GM12878 (cell line): ENCODE measurements around the gene INAFM1. TPM values are rescaled to one million over a fixed set of nuclear protein-coding genes. Genes with fewer than 3 reads are reported as not detected.

Source experiments
- BACH1 ChIP-seq: fragments of 450-650 bp; IDR thresholded peaks from 2 replicates; pipeline ENCODE4 v1.6.1; 2017; ENCODE audit warnings: mild to moderate bottlenecking, borderline replicate concordance
- CHD4 ChIP-seq: fragments of 200-600 bp; sonication (generic); IDR thresholded peaks from 2 replicates; pipeline ENCODE4 v1.6.1; 2016; ENCODE audit warnings: mild to moderate bottlenecking
- CREM ChIP-seq: IDR thresholded peaks from 2 replicates; pipeline ENCODE4 v1.6.1; 2014; ENCODE audit warnings: antibody characterized with exemption, low read depth
- IKZF2 ChIP-seq, 2 experiments: fragments of 450-650 bp; IDR thresholded peaks; 2 replicates each; pipeline ENCODE4 v1.6.1; 2017; ENCODE audit warnings: mild to moderate bottlenecking in 2 of 2, moderate library complexity in 2 of 2
- IRF4 ChIP-seq: IDR thresholded peaks from 2 replicates; pipeline ENCODE4 v1.6.1; 2011; ENCODE audit warnings: low read depth, low read length
- IRF5 ChIP-seq: fragments of 450-650 bp; IDR thresholded peaks from 2 replicates; pipeline ENCODE4 v1.6.1; 2017; ENCODE audit warnings: borderline replicate concordance
- KLF5 ChIP-seq: fragments of 450-650 bp; IDR thresholded peaks from 2 replicates; pipeline ENCODE4 v1.6.1; 2014; ENCODE audit warnings: mild to moderate bottlenecking; ENCODE audit not compliant: partially characterized antibody
- MTA2 ChIP-seq: fragments of 450-650 bp; IDR thresholded peaks from 2 replicates; pipeline ENCODE4 v1.6.1; 2016; ENCODE audit warnings: low read depth, mild to moderate bottlenecking, moderate library complexity
- NBN ChIP-seq: fragments of 450-650 bp; IDR thresholded peaks from 2 replicates; pipeline ENCODE4 v1.6.1; 2016
- NFIC ChIP-seq: IDR thresholded peaks from 2 replicates; pipeline ENCODE4 v1.6.1; 2012; ENCODE audit warnings: low read depth, mild to moderate bottlenecking, inconsistent platforms, low read length, moderate library complexity
- NR2F1 ChIP-seq: fragments of 450-650 bp; conservative IDR thresholded peaks from 2 replicates; pipeline ENCODE4 v1.6.1; 2017; ENCODE audit warnings: mild to moderate bottlenecking
- POU2F2 ChIP-seq: IDR thresholded peaks from 3 replicates; pipeline ENCODE4 v1.6.1; 2011; ENCODE audit warnings: low read depth, mild to moderate bottlenecking, low read length, borderline replicate concordance
- RAD51 ChIP-seq: fragments of 450-650 bp; IDR thresholded peaks from 2 replicates; pipeline ENCODE4 v1.6.1; 2016; ENCODE audit warnings: moderate library complexity, mild to moderate bottlenecking, inconsistent platforms
- polyA plus RNA-seq, 11 experiments: library from polyadenylated mRNA; depleted of rRNA in 4 of 11; unstranded in 6 of 11; stranded (reverse) in 5 of 11; fragments of >200 nt; fragmentation: Nextera tagmentation in 4 of 11; fragmentation: Illumina TruSeq in 1 of 11; extraction: Ambion mirVana in 4 of 11; extraction: Trizol in 1 of 11; gene quantifications; 1 replicate in 1 of 11; 2 replicates in 10 of 11; pipeline versions ENCODE4 v1.2.1 to v1.2.3, GENCODE V29; 2011 to 2016; ENCODE audit warnings: inconsistent platforms in 2 of 11, missing spikeins in 2 of 11, low read depth in 1 of 11
- total RNA-seq, 4 experiments: library from RNA; depleted of rRNA in 3 of 4; stranded (reverse); fragments of >200 nt in 3 of 4; fragmentation: Illumina TruSeq in 1 of 4; extraction: Trizol in 1 of 4; gene quantifications; 2 replicates each; pipeline versions ENCODE4 v1.2.1 to v1.2.3, GENCODE V29; 2013 to 2021
- TF ChIP-seq, protein P1 (sequence below): fragments of 450-650 bp; IDR thresholded peaks from 2 replicates; pipeline ENCODE4 v1.6.1; 2017; ENCODE audit warnings: mild to moderate bottlenecking

The INAFM1 gene
- total and polyA plus RNA-seq, 10 of the 15 experiments (the other 5 are each of a cell fraction or from before 2014, with no cell fraction given) = 0.57 to 6.8 (median 1.1) TPM; not detected in 1

GRCh38 chr19:47261946-47262793, 12.5 kb upstream of the INAFM1 start (continued):
- TF ChIP-seq CHD4 (0 out of 2 replicates have a peak, but pooled peaks have one; percentile 42), NR2F1 (peak; percentile 93), MTA2 (peak; percentile 69), POU2F2 (peak; percentile 48; the same call in 1 of the 3 replicates), IRF4 (peak; percentile 42; the same call in 1 of the 2 replicates), IKZF2 (IDR thresholded peaks at IDR 0.05) (peak; percentile 89 to 92), IRF5 (peak; percentile 56; the same call in 1 of the 2 replicates), RAD51 (peak; percentile 54; the same call in 1 of the 2 replicates), NBN (peak; percentile 92), BACH1 (peak; percentile 72), CREM (peak; percentile 77; the same call in 1 of the 2 replicates), NFIC (peak; percentile 77), KLF5 (peak; percentile 67)
- TF ChIP-seq, protein P1, sequence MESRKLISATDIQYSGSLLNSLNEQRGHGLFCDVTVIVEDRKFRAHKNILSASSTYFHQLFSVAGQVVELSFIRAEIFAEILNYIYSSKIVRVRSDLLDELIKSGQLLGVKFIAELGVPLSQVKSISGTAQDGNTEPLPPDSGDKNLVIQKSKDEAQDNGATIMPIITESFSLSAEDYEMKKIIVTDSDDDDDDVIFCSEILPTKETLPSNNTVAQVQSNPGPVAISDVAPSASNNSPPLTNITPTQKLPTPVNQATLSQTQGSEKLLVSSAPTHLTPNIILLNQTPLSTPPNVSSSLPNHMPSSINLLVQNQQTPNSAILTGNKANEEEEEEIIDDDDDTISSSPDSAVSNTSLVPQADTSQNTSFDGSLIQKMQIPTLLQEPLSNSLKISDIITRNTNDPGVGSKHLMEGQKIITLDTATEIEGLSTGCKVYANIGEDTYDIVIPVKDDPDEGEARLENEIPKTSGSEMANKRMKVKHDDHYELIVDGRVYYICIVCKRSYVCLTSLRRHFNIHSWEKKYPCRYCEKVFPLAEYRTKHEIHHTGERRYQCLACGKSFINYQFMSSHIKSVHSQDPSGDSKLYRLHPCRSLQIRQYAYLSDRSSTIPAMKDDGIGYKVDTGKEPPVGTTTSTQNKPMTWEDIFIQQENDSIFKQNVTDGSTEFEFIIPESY = peak; percentile 24; the same call in 1 of the 2 replicates
